NT2/D1 (cell line): Measurements from ENCODE around the gene KLF16.

ENCODE experiments used
- DNase-seq: peaks from one replicate; pipeline ENCODE4 v3.0.0-alpha.2; 2011; ENCODE audit warnings: low read depth, low spot score
- H3K27me3 ChIP-seq: 2 replicates; pipeline ENCODE4 v1.6.0; 2011; ENCODE audit warnings: mild to moderate bottlenecking; ENCODE audit not compliant: insufficient read length, insufficient read depth
- H3K36me3 ChIP-seq: 2 replicates; pipeline ENCODE4 v1.6.1; 2011; ENCODE audit warnings: mild to moderate bottlenecking, low read length, mixed read lengths; ENCODE audit not compliant: insufficient read depth, insufficient read length
- H3K4me1 ChIP-seq: 2 replicates; pipeline ENCODE4 v1.5.1; 2011; ENCODE audit not compliant: insufficient read depth, insufficient read length
- H3K4me3 ChIP-seq: 2 replicates; pipeline ENCODE4 v1.5.1; 2011; ENCODE audit warnings: low read depth; ENCODE audit not compliant: insufficient read length
- H3K9ac ChIP-seq: 2 replicates; pipeline ENCODE4 v1.6.0; 2011; ENCODE audit warnings: low read depth; ENCODE audit not compliant: insufficient read length
- H3K9me3 ChIP-seq: 2 replicates; pipeline ENCODE4 v1.5.1; 2011; ENCODE audit warnings: mild to moderate bottlenecking, low read length; ENCODE audit not compliant: insufficient read depth
- SUZ12 ChIP-seq: IDR thresholded peaks from 2 replicates; pipeline ENCODE4 v1.6.1; 2011; ENCODE audit not compliant: insufficient read length, insufficient read depth; ENCODE audit errors: extremely low read depth
- YY1 ChIP-seq: IDR thresholded peaks from 2 replicates; pipeline ENCODE4 v1.6.1; 2011; ENCODE audit not compliant: insufficient read length, insufficient read depth
- ZNF274 ChIP-seq: IDR thresholded peaks from 2 replicates; pipeline ENCODE4 v1.6.1; 2011; ENCODE audit warnings: mild to moderate bottlenecking, low read depth, low read length

KLF16 gene

DNA sequence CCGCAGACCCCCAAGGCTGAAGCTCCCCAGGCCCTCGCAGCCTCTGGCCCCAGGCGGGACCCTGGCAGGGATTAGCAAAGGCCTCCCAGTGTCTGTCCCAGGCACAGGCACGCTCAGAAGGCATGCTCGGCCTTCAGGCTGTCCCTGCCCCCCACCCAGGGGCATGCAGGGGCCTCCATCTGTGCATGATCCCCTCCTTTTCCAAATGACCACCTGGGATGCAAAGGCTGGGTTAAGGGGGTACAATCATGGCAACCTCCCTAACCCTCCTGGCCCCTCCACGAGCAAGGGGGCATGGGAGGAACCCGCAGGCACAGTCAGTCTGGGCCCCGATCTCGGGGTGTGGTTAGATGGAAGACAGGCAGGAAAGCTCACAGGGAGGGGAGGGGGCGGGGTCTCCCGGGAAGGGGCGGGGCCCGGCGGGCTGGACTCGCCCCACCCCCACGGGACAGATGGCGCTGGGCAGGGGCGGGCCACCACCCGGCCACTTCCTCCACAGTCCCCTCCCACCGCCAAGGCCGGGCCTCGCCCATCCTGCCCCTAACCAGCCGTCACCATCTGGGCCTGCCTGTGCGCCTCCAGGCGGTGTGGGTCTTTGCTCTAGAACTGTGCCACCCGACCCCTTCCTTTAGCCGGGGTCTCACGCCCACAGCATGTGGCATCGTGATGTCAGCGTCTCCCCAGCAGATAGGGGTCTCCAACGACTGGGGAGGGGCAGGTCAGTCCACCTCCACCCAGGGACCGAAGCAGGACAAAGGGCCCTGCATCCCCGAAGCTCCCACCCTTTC lies 8.1 kb downstream of the KLF16 start:
- H3K36me3 ChIP-seq, result peaks cover 16% of the 10 kb centered on the region
- DNase-seq, result peak; percentile 82
- peak overlapping the region; percentile 41 for H3K4me3 ChIP-seq
- H3K27me3 ChIP-seq, result peaks cover 1% of the 10 kb centered on the region
- TF ChIP-seq YY1 (no peak), SUZ12 (no peak), ZNF274 (no peak)
- no peaks in the 10 kb centered on the region for H3K9me3 ChIP-seq
- H3K9ac ChIP-seq, result peak overlapping the region; percentile 78
- H3K4me1 ChIP-seq, result peaks cover 45% of the 10 kb centered on the region

DNA sequence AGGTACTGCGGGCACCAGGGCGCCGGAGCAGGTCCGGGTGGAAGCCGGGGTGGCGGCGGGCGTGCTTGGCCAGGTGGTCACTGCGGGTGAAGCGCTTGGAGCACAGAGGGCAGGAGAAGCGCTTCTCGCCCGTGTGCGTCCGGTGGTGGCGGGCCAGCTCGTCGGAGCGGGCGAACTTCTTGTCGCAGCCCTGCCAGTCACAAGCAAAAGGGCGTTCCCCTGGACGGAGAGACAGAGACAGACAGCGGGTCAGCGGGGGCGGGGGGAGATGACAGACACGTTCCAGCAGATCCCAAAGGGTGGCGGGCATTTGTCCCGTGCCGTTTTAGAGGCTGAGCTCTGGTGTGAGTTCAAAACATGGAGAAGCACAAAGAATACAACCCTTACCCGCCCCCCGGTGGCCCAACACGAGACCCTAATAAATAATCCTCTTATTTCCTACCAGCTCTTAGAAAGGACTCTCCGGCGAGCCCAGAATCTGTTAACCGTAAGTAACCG lies 8.8 kb downstream of the KLF16 start:
- no peak for TF ChIP-seq YY1
- no peak for TF ChIP-seq SUZ12
- TF ChIP-seq ZNF274, result no peak
- no peaks in the 10 kb centered on the region for H3K27me3 ChIP-seq
- H3K4me3 ChIP-seq, result peak overlapping the region; percentile 41
- peaks cover 45% of the 10 kb centered on the region for H3K4me1 ChIP-seq
- no peaks in the 10 kb centered on the region for H3K9me3 ChIP-seq
- H3K9ac ChIP-seq, result peak overlapping the region; percentile 78
- DNase-seq, result no peak
- H3K36me3 ChIP-seq, result peaks cover 19% of the 10 kb centered on the region

GRCh38 chr19:1854039-1854541 lies 9.3 kb downstream of the KLF16 start:
- Histone ChIP-seq H3K4me1 (peaks cover 42% of the 10 kb centered on the region), H3K9ac (peak overlapping the region; percentile 78), H3K9me3 (no peaks in the 10 kb centered on the region), H3K27me3 (no peaks in the 10 kb centered on the region), H3K4me3 (peak overlapping the region; percentile 41), H3K36me3 (peaks cover 19% of the 10 kb centered on the region)
- TF ChIP-seq SUZ12 (no peak), ZNF274 (no peak), YY1 (no peak)
- DNase-seq, result no peak

- no peak for DNase-seq
- Histone ChIP-seq H3K4me3 (no peak overlapping the region), H3K4me1 (peaks cover 36% of the 10 kb centered on the region), H3K36me3 (peaks cover 19% of the 10 kb centered on the region), H3K9ac (peak overlapping the region; percentile 81), H3K27me3 (no peaks in the 10 kb centered on the region), H3K9me3 (no peaks in the 10 kb centered on the region)
- TF ChIP-seq SUZ12 (no peak), ZNF274 (no peak), YY1 (no peak)
These were observed 9.9 kb downstream of the KLF16 start for GRCh38 chr19:1853295-1854038.

GRCh38 chr19:1852581-1853128 lies 10.7 kb downstream of the KLF16 start:
- no peaks in the 10 kb centered on the region for H3K27me3 ChIP-seq
- H3K4me1 ChIP-seq, result peaks cover 29% of the 10 kb centered on the region
- TF ChIP-seq YY1 (no peak), ZNF274 (no peak), SUZ12 (no peak)
- no peak for DNase-seq
- H3K36me3 ChIP-seq, result peaks cover 19% of the 10 kb centered on the region
- H3K9me3 ChIP-seq, result no peaks in the 10 kb centered on the region
- H3K4me3 ChIP-seq, result no peak overlapping the region
- peak overlapping the region; percentile 81 for H3K9ac ChIP-seq

DNA sequence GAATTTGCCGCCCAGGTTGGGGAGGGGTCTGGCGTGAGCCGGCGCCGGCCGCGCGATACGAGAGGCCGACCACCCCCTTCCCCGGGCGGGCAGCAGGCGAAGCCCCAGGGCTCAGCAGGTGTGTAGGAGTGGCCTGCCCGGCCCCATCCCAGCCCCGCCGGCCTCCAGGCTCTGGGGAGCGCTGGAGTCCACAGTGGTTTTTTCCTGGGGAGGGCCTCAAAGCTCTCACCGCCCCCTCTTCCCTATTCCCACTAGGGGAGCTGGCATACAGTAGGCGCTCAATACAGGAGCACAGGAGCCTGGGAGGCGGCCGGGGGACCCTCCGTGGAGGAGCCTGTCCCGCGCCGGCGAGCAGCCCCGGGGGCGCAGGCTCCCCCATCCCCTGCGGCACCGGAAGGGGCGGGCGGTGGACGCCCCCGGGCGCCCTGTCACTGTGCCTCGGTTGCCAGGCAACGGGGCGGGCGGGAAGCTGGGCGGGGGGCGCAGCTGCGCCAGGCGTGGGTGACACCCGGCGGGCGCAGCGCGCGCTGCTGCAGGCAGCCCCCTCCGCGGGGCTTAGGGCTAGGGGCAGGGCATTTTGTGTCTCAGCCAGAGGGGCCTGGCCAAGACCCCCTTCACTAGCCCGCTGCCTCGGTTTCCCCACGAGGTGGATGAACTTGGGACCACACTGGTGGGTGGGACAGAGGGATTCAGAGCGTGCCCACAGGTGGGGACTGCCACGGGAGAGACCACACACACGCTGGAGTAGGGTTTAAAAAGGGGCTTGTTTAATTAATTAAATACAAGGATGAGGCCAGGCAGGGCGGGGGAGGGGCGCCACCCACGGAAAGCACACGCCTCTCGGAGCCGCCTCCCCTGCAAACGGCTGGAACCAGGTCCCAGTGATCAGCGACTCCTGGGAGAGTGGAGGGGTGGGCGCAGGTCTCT lies 11.5 kb downstream of the KLF16 start:
- no peak for DNase-seq
- H3K9ac ChIP-seq, result peak overlapping the region; percentile 81

More for the DNA sequence above, 11.5 kb downstream of the KLF16 start:
- Histone ChIP-seq H3K4me1 (peaks cover 23% of the 10 kb centered on the region), H3K9me3 (no peaks in the 10 kb centered on the region), H3K27me3 (no peaks in the 10 kb centered on the region), H3K36me3 (peaks cover 23% of the 10 kb centered on the region), H3K4me3 (no peak overlapping the region)
- no peak for TF ChIP-seq SUZ12
- no peak for TF ChIP-seq ZNF274
- no peak for TF ChIP-seq YY1
